IMR-90 (cell line): ENCODE data around the gene SIRT2. TPM values are rescaled to one million over a fixed set of nuclear protein-coding genes. Genes with fewer than 3 reads are reported as not detected.

Source experiments
- ATAC-seq: fragments of 200-7000 bp; cut with Tn5 transposase; 2 replicates; pipeline ENCODE4 v1.9.1; 2020; ENCODE audit warnings: low read depth, mild to moderate bottlenecking, moderate library complexity
- BruUV-seq: library from RNA; stranded (reverse); fragments of 400-500 nt; replicated peaks from 2 replicates; lab custom pipeline; 2021; lab: Mats Ljungman, UMichigan
- CTCF ChIA-PET: fragments of 300-600 bp; formaldehyde crosslinking; extraction: SDS; loops from one replicate; lab custom pipeline; 2021; ENCODE audit warnings: antibody characterized with exemption; lab: Yijun Ruan, JAX
- POLR2A ChIA-PET: fragments of 300-600 bp; sonication (Branson Sonifier 250); formaldehyde crosslinking; loops from one replicate; lab custom pipeline; 2022; ENCODE audit warnings: antibody characterized with exemption; ENCODE audit not compliant: unreplicated experiment; lab: Charles Lee
- DNase-seq: peaks from one replicate; pipeline ENCODE4 v3.0.0; 2013
- H2AFZ ChIP-seq: replicated peaks from 2 replicates; pipeline ENCODE3; 2013; ENCODE audit warnings: low read length, mild to moderate bottlenecking; ENCODE audit not compliant: poor library complexity
- H2AK5ac ChIP-seq: 2 replicates; pipeline ENCODE4 v1.6.1; 2013; ENCODE audit warnings: low read depth, low read length, inconsistent platforms
- H2AK9ac ChIP-seq: replicated peaks from 2 replicates; pipeline ENCODE3; 2013; ENCODE audit warnings: mild to moderate bottlenecking, low read depth, low read length, moderate library complexity; ENCODE audit not compliant: poor library complexity
- H2BK120ac ChIP-seq: 2 replicates; pipeline ENCODE4 v1.6.1; 2013; ENCODE audit warnings: low read depth, low read length, inconsistent platforms
- H2BK15ac ChIP-seq: 3 replicates; pipeline ENCODE4 v1.6.1; 2013; ENCODE audit warnings: low read depth, low read length, inconsistent platforms
- H2BK20ac ChIP-seq: 2 replicates; pipeline ENCODE4 v1.6.1; 2013; ENCODE audit warnings: low read depth, mild to moderate bottlenecking, inconsistent platforms, low read length, moderate library complexity
- H2BK5ac ChIP-seq: 2 replicates; pipeline ENCODE4 v1.6.1; 2013; ENCODE audit warnings: mild to moderate bottlenecking, low read depth, low read length, inconsistent platforms; ENCODE audit not compliant: poor library complexity, severe bottlenecking
- H3K14ac ChIP-seq: replicated peaks from 2 replicates; pipeline ENCODE4 v1.6.1; 2013; ENCODE audit warnings: low read depth, low read length, inconsistent platforms
- H3K18ac ChIP-seq: 2 replicates; pipeline ENCODE4 v1.6.1; 2013; ENCODE audit warnings: low read depth, low read length, control low read depth
- H3K23ac ChIP-seq: 2 replicates; pipeline ENCODE4 v1.6.1; 2013; ENCODE audit warnings: low read depth, low read length, inconsistent platforms
- H3K27ac ChIP-seq: 2 replicates; pipeline ENCODE4 v1.5.1; 2013; ENCODE audit warnings: mild to moderate bottlenecking, control low read depth, low read length; ENCODE audit not compliant: insufficient read depth
- H3K27me3 ChIP-seq: 2 replicates; pipeline ENCODE4 v1.6.1; 2013; ENCODE audit warnings: low read length; ENCODE audit not compliant: control insufficient read depth, insufficient read depth
- H3K36me3 ChIP-seq: 2 replicates; pipeline ENCODE4 v1.6.1; 2013; ENCODE audit warnings: low read length, mixed read lengths; ENCODE audit not compliant: control insufficient read depth, insufficient read depth
- H3K4ac ChIP-seq: 2 replicates; pipeline ENCODE4 v1.6.1; 2013; ENCODE audit warnings: low read depth, low read length, inconsistent platforms
- H3K4me1 ChIP-seq: 2 replicates; pipeline ENCODE4 v1.6.1; 2013; ENCODE audit warnings: low read length, mixed read lengths; ENCODE audit not compliant: control insufficient read depth, insufficient read depth
- H3K4me2 ChIP-seq: 2 replicates; pipeline ENCODE4 v1.6.1; 2013; ENCODE audit warnings: low read depth, mild to moderate bottlenecking, control low read depth, low read length, moderate library complexity
- H3K4me3 ChIP-seq: 2 replicates; pipeline ENCODE4 v1.5.1; 2013; ENCODE audit warnings: low read depth, mild to moderate bottlenecking, control low read depth, low read length, moderate library complexity; ENCODE audit not compliant: insufficient read depth
- H3K56ac ChIP-seq: 2 replicates; pipeline ENCODE4 v1.6.1; 2013; ENCODE audit warnings: low read length, inconsistent platforms; ENCODE audit not compliant: insufficient read depth; ENCODE audit errors: extremely low read depth
- H3K79me1 ChIP-seq, 2 experiments: 2 replicates each; pipeline ENCODE4 v1.6.1; 2013; ENCODE audit warnings: low read length in 2 of 2, inconsistent platforms in 1 of 2, low read depth in 1 of 2
- H3K9ac ChIP-seq: 2 replicates; pipeline ENCODE4 v1.6.1; 2013; ENCODE audit warnings: low read depth, low read length, control low read depth
- H3K9me1 ChIP-seq: 2 replicates; pipeline ENCODE4 v1.6.1; 2013; ENCODE audit warnings: low read length, inconsistent platforms; ENCODE audit not compliant: insufficient read depth
- H3K9me3 ChIP-seq: 2 replicates; pipeline ENCODE4 v1.6.1; 2013; ENCODE audit warnings: low read length; ENCODE audit not compliant: control insufficient read depth, insufficient read depth
- H4K20me1 ChIP-seq: 2 replicates; pipeline ENCODE4 v1.6.1; 2013; ENCODE audit warnings: low read length, inconsistent platforms; ENCODE audit not compliant: insufficient read depth
- H4K5ac ChIP-seq: 2 replicates; pipeline ENCODE4 v1.6.1; 2013; ENCODE audit warnings: mild to moderate bottlenecking, low read depth, low read length, control low read depth
- H4K8ac ChIP-seq, 2 experiments: 2 replicates each; pipeline ENCODE4 v1.6.1; 2013; ENCODE audit warnings: low read depth in 2 of 2, low read length in 2 of 2, control low read depth in 1 of 2, inconsistent platforms in 1 of 2
- H4K91ac ChIP-seq: 2 replicates; pipeline ENCODE4 v1.6.1; 2013; ENCODE audit warnings: low read depth, low read length, inconsistent platforms; ENCODE audit not compliant: insufficient read depth
- BHLHE40 ChIP-seq: fragments of 150-350 bp; IDR thresholded peaks from 2 replicates; pipeline ENCODE4 v1.6.1; 2016; ENCODE audit warnings: mild to moderate bottlenecking, low read depth, low read length
- CEBPB ChIP-seq: IDR thresholded peaks from 2 replicates; pipeline ENCODE4 v1.6.1; 2012; ENCODE audit warnings: low read depth, low read length, improper control_type of control experiment
- CHD1 ChIP-seq: IDR thresholded peaks from 2 replicates; pipeline ENCODE4 v1.6.1; 2012; ENCODE audit warnings: low read depth, low read length, improper control_type of control experiment
- CTCF ChIP-seq: conservative IDR thresholded peaks from 2 replicates; pipeline ENCODE4 v1.5.1; 2012; ENCODE audit warnings: mild to moderate bottlenecking, low read depth, low read length, improper control_type of control experiment
- FOS ChIP-seq: fragments of 150-350 bp; IDR thresholded peaks from 2 replicates; pipeline ENCODE4 v1.6.1; 2016; ENCODE audit warnings: low read depth, low read length
- MAFK ChIP-seq: IDR thresholded peaks from 2 replicates; pipeline ENCODE4 v1.6.1; 2012; ENCODE audit warnings: low read depth, low read length, improper control_type of control experiment
- MAZ ChIP-seq: IDR thresholded peaks from 2 replicates; pipeline ENCODE4 v1.6.1; 2012; ENCODE audit warnings: low read depth, mild to moderate bottlenecking, low read length, improper control_type of control experiment, moderate library complexity, borderline replicate concordance
- MXI1 ChIP-seq: IDR thresholded peaks from 2 replicates; pipeline ENCODE4 v1.6.1; 2012; ENCODE audit warnings: low read depth, mild to moderate bottlenecking, low read length, moderate library complexity, borderline replicate concordance
- NFE2L2 ChIP-seq: fragments of 150-350 bp; IDR thresholded peaks from 2 replicates; pipeline ENCODE4 v1.6.1; 2016; ENCODE audit warnings: low read depth, mild to moderate bottlenecking, low read length
- POLR2A ChIP-seq: IDR thresholded peaks from 2 replicates; pipeline ENCODE4 v1.6.1; 2012; ENCODE audit warnings: mild to moderate bottlenecking, low read depth, low read length
- RAD21 ChIP-seq: IDR thresholded peaks from 2 replicates; pipeline ENCODE4 v1.6.1; 2012; ENCODE audit warnings: low read length, improper control_type of control experiment
- RCOR1 ChIP-seq: IDR thresholded peaks from 2 replicates; pipeline ENCODE4 v1.6.1; 2012; ENCODE audit warnings: mild to moderate bottlenecking, low read length, improper control_type of control experiment; ENCODE audit not compliant: insufficient replicate concordance
- RFX5 ChIP-seq: IDR thresholded peaks from 2 replicates; pipeline ENCODE4 v1.8.0; 2012; ENCODE audit warnings: low read depth, mild to moderate bottlenecking, low read length, moderate library complexity
- SMC3 ChIP-seq: fragments of 150-350 bp; IDR thresholded peaks from 2 replicates; pipeline ENCODE4 v1.6.1; 2016; ENCODE audit warnings: low read depth, mild to moderate bottlenecking, antibody characterized with exemption, low read length, moderate library complexity
- WGBS, 2 experiments: methylation state at CpG; one replicate each; pipeline versions ENCODE4 v1.1.5 to v1.1.7; 2013; ENCODE audit warnings: missing lambda C conversion rate in 2 of 2; ENCODE audit not compliant: insufficient read length in 1 of 2; ENCODE audit errors: extremely low coverage in 2 of 2; 5-methylcytosine and 5-hydroxymethylcytosine counted together
- dilution Hi-C: fragments of 300-500 bp; cut with HindIII; formaldehyde crosslinking; loops from one replicate; pipeline ENCODE4 v1.14.3; 2018; ENCODE audit warnings: low sequenced_read_pairs; ENCODE audit not compliant: unreplicated experiment
- in situ Hi-C: fragments of 300-500 bp; cut with MboI; formaldehyde crosslinking; loops from 3 replicates; pipeline ENCODE4 v1.14.3; 2019; ENCODE audit warnings: low sequenced_read_pairs, inconsistent platforms, mixed read lengths
- intact Hi-C: fragments of 100-400 bp; cut with micrococcal nuclease; formaldehyde crosslinking; loops from 2 replicates; pipeline ENCODE4 v1.10.0; 2022
- polyA plus RNA-seq, 3 experiments: library from polyadenylated mRNA; depleted of rRNA; stranded (reverse); fragments of >200 nt; gene quantifications; 2 replicates each; pipeline ENCODE4 v1.2.3, GENCODE V29; 2012; ENCODE audit warnings: low replicate concordance in 1 of 3
- total RNA-seq: library from RNA; depleted of rRNA; stranded (reverse); fragments of >200 nt; gene quantifications from 2 replicates; pipeline ENCODE4 v1.2.3, GENCODE V29; 2012
- TF ChIP-seq, protein P1 (sequence below): fragments of 150-350 bp; IDR thresholded peaks from 2 replicates; pipeline ENCODE4 v1.6.1; 2017; ENCODE audit warnings: mild to moderate bottlenecking, antibody characterized with exemption, low read length, low read depth
- TF ChIP-seq, protein P2 (sequence below): fragments of 150-350 bp; IDR thresholded peaks from 2 replicates; pipeline ENCODE4 v1.6.1; 2016; ENCODE audit warnings: low read depth, mild to moderate bottlenecking, low read length, moderate library complexity, borderline replicate concordance

Gene SIRT2
- total and polyA plus RNA-seq, 2 of the 4 experiments (the other 2 are of a cell fraction): 43.0 to 50.0 TPM

DNA sequence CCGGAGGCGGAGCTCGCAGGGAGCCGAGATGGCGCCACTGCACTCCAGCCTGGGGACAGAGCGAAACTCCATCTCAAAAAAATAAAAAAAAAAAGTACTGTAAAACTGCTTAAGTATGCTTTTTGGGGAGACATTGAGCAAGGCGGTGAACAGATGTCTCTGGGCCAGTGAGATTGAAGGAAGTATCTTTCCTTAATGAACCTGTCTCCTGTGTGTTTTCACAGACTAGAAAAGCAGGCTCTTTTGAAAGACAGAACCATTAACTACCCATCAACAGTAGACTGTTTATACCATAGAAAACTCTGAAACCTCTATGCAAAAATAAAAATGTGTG lies 66.4 kb downstream of the SIRT2 start:
- H3K9ac ChIP-seq: no peak overlapping the region
- peaks cover 11 to 48% of the 10 kb centered on the region in 2 experiments; a peak in 3 of 4 replicates for H3K79me1 ChIP-seq
- peaks cover 25% of the 10 kb centered on the region for H4K20me1 ChIP-seq
- H4K91ac ChIP-seq: no peak overlapping the region
- no peak overlapping the region for H3K23ac ChIP-seq
- TF ChIP-seq RAD21 (no peak), MAFK (no peak), CTCF (no peak), RCOR1 (no peak), RFX5 (no peak), CHD1 (no peak), SMC3 (no peak), NFE2L2 (no peak), FOS (no peak), MAZ (no peak), MXI1 (no peak), BHLHE40 (no peak), CEBPB (no peak), POLR2A (no peak)
- TF ChIP-seq, protein P1, sequence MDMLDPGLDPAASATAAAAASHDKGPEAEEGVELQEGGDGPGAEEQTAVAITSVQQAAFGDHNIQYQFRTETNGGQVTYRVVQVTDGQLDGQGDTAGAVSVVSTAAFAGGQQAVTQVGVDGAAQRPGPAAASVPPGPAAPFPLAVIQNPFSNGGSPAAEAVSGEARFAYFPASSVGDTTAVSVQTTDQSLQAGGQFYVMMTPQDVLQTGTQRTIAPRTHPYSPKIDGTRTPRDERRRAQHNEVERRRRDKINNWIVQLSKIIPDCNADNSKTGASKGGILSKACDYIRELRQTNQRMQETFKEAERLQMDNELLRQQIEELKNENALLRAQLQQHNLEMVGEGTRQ: no peak
- TF ChIP-seq, protein P2, sequence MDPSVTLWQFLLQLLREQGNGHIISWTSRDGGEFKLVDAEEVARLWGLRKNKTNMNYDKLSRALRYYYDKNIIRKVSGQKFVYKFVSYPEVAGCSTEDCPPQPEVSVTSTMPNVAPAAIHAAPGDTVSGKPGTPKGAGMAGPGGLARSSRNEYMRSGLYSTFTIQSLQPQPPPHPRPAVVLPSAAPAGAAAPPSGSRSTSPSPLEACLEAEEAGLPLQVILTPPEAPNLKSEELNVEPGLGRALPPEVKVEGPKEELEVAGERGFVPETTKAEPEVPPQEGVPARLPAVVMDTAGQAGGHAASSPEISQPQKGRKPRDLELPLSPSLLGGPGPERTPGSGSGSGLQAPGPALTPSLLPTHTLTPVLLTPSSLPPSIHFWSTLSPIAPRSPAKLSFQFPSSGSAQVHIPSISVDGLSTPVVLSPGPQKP: no peak
- no peak overlapping the region for H3K4me3 ChIP-seq
- CTCF ChIA-PET: interaction anchor here (0.6 kb wide), 1 partner anchor 55 kb away, joined by 3 read pairs; no protein-coding TSS in a partner anchor
- H3K4me1 ChIP-seq: peaks cover 23% of the 10 kb centered on the region
- H3K27ac ChIP-seq: no peak overlapping the region
- in situ Hi-C loops (no loop called here), intact Hi-C loops (loop anchor here (5.0 kb wide), 2 partner anchors 101 to 176 kb away; no protein-coding TSS in a partner anchor), dilution Hi-C loops (no loop called here)
- ATAC-seq: no peak
- no peak overlapping the region for H2BK120ac ChIP-seq
- no peak overlapping the region for H2AK9ac ChIP-seq
- no CpG with 5 or more reads among the region's 7 CpGs for WGBS, 2 experiments
- H3K4ac ChIP-seq: no peak overlapping the region
- no peak overlapping the region for H2BK15ac ChIP-seq
- no peak overlapping the region for H3K56ac ChIP-seq
- H2AK5ac ChIP-seq: no peak overlapping the region
- no peak overlapping the region for H3K14ac ChIP-seq
- no peaks in the 10 kb centered on the region for H3K27me3 ChIP-seq
- H3K4me2 ChIP-seq: no peak overlapping the region
- peaks cover 23% of the 10 kb centered on the region for H3K36me3 ChIP-seq
- H4K5ac ChIP-seq: no peak overlapping the region
- H3K9me3 ChIP-seq: no peaks in the 10 kb centered on the region
- H4K8ac ChIP-seq: no peak overlapping the region
- H3K18ac ChIP-seq: no peak overlapping the region
- no peak overlapping the region for H2BK20ac ChIP-seq
- POLR2A ChIA-PET: interaction anchor here (0.6 kb wide), 1 partner anchor 10 kb away, joined by 3 read pairs; no protein-coding TSS in a partner anchor
- no peak for DNase-seq
- H3K9me1 ChIP-seq: peaks cover 3% of the 10 kb centered on the region; the same call in 1 of the 2 replicates
- H2BK5ac ChIP-seq: no peak overlapping the region
- no TSS peak for BruUV-seq
- no peak overlapping the region for H2AFZ ChIP-seq
